ENCODE data around the gene NCKAP5.

- TF ChIP-seq, protein P1, sequence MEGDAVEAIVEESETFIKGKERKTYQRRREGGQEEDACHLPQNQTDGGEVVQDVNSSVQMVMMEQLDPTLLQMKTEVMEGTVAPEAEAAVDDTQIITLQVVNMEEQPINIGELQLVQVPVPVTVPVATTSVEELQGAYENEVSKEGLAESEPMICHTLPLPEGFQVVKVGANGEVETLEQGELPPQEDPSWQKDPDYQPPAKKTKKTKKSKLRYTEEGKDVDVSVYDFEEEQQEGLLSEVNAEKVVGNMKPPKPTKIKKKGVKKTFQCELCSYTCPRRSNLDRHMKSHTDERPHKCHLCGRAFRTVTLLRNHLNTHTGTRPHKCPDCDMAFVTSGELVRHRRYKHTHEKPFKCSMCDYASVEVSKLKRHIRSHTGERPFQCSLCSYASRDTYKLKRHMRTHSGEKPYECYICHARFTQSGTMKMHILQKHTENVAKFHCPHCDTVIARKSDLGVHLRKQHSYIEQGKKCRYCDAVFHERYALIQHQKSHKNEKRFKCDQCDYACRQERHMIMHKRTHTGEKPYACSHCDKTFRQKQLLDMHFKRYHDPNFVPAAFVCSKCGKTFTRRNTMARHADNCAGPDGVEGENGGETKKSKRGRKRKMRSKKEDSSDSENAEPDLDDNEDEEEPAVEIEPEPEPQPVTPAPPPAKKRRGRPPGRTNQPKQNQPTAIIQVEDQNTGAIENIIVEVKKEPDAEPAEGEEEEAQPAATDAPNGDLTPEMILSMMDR (conservative IDR thresholded peaks at IDR 0.05): no peak
- no peak for TF ChIP-seq EZH2 (IDR thresholded peaks at IDR 0.05; ENCODE audit: low read depth)
These were observed 335.7 kb downstream of the NCKAP5 start for GRCh38 chr2:133232556-133232955.
